Breast epithelium (tissue), 4 donors: ENCODE results near the gene EIF3L. TPM values are rescaled to one million over a fixed set of nuclear protein-coding genes. Genes with fewer than 3 reads are reported as not detected.
"Not testable (repeated sequence)": the region's sequence is repeated elsewhere in the genome, so short reads cannot be mapped to it uniquely, and the experiment has no call there.

Source experiments
- DNase-seq, 2 donors: peaks; one replicate each; pipeline ENCODE4 v3.0.0-alpha.2; 2019; ENCODE audit warnings: low spot score in 2 of 2
- H3K27ac ChIP-seq, 2 donors: fragments of 200-600 bp; sonication (generic) in 1 of 2; one replicate each; pipeline ENCODE4 v1.5.1; 2016 to 2019; ENCODE audit warnings: mild to moderate bottlenecking in 1 of 2
- H3K27me3 ChIP-seq, 2 donors: fragments of 200-600 bp; sonication (generic) in 1 of 2; one replicate each; pipeline versions ENCODE4 v1.5.1 to v1.6.0; 2017 to 2019; ENCODE audit warnings: control low read depth in 1 of 2, mild to moderate bottlenecking in 1 of 2
- H3K36me3 ChIP-seq: fragments of 200-600 bp; one replicate; pipeline ENCODE4 v1.5.1; 2019
- H3K4me1 ChIP-seq, 2 donors: fragments of 200-600 bp; sonication (generic); one replicate each; pipeline ENCODE4 v1.5.1; 2016 to 2019; ENCODE audit warnings: control low read depth in 1 of 2
- H3K4me3 ChIP-seq, 3 donors: fragments of 200-600 bp; sonication (generic); 1 replicate in 2 of 3; 2 replicates in 1 of 3; pipeline ENCODE4 v1.5.1; 2016 to 2019; ENCODE audit warnings: mild to moderate bottlenecking in 3 of 3, moderate library complexity in 2 of 3
- H3K9me3 ChIP-seq, 2 donors: fragments of 200-600 bp; sonication (generic) in 1 of 2; one replicate each; pipeline ENCODE4 v1.5.1; 2016 to 2019; ENCODE audit warnings: control low read depth in 1 of 2
- CTCF ChIP-seq, 3 donors: fragments of 450-650 bp; IDR thresholded peaks; one replicate each; pipeline ENCODE4 v1.5.1; 2016 to 2017; ENCODE audit warnings: antibody characterized with exemption in 3 of 3, mild to moderate bottlenecking in 3 of 3, moderate library complexity in 3 of 3
- POLR2A ChIP-seq: fragments of 450-650 bp; IDR thresholded peaks from one replicate; pipeline ENCODE4 v1.6.1; 2016; ENCODE audit warnings: antibody characterized with exemption, mild to moderate bottlenecking, moderate library complexity
- POLR2AphosphoS5 ChIP-seq, 3 donors: sonication (generic); formaldehyde crosslinking; IDR thresholded peaks; one replicate each; pipeline ENCODE4 v1.6.1; 2017; ENCODE audit warnings: antibody characterized with exemption in 3 of 3
- intact Hi-C: fragments of 100-400 bp; cut with DNase I; formaldehyde crosslinking; loops from one replicate; pipeline ENCODE4 v1.15.1; 2023; ENCODE audit warnings: low total_unique reads
- total RNA-seq, 3 donors: library from RNA; depleted of rRNA; stranded (reverse); fragments of >200 nt; gene quantifications; one replicate each; pipeline ENCODE4 v1.1.0, GENCODE V29; 2016

EIF3L gene
- total RNA-seq = 100 to 1,000 TPM; 471 to 569 (median 490) TPM

GRCh38 chr22:37849089-37849751 lies at the start of gene EIF3L:
EIF3L (plus strand) TSS chr22:37849419; CDS start chr22:37849450, 31 bp downstream.
- H3K27ac ChIP-seq = peak within 1 kb of the TSS; percentile 88 to 93
- intact Hi-C loops = no loop called here
- no peaks in the 10 kb centered on the region for H3K9me3 ChIP-seq
- TF ChIP-seq POLR2A (peak; percentile 82), CTCF (IDR thresholded peaks at IDR 0.05) (no peak), POLR2AphosphoS5 (IDR thresholded peaks at IDR 0.05) (peak; percentile 81 to 97 (median 90))
- H3K4me3 ChIP-seq = peak within 1 kb of the TSS; percentile 69 to 80 (median 77)
- peak; percentile 86 to 91 for DNase-seq
- no peaks in the 10 kb centered on the region for H3K36me3 ChIP-seq
- no peaks in the 10 kb centered on the region for H3K27me3 ChIP-seq
- H3K4me1 ChIP-seq = peaks cover 0 to 7% of the 10 kb centered on the region in 2 donors

GRCh38 chr22:37799979-37800378 lies 49.2 kb upstream of the EIF3L start:
- H3K4me3 ChIP-seq, H3K36me3 ChIP-seq, H3K27me3 ChIP-seq, H3K27ac ChIP-seq, H3K4me1 ChIP-seq, H3K9me3 ChIP-seq, DNase-seq: not testable (repeated sequence)
- intact Hi-C loops = loop anchor here (10.0 kb wide), 1 partner anchor 145 kb away; the partner anchor contains the start of gene PDXP

GRCh38 chr22:37801946-37802309 lies 47.3 kb upstream of the EIF3L start:
- no peak for TF ChIP-seq POLR2A
- no peak for TF ChIP-seq POLR2AphosphoS5 (IDR thresholded peaks at IDR 0.05)
- TF ChIP-seq CTCF (IDR thresholded peaks at IDR 0.05) = no peak
- Histone ChIP-seq H3K4me3 (peak overlapping the region; percentile 51 to 78 (median 62)), H3K27me3 (no peaks in the 10 kb centered on the region), H3K9me3 (no peaks in the 10 kb centered on the region), H3K4me1 (peaks cover 0 to 12% of the 10 kb centered on the region in 2 donors), H3K36me3 (no peaks in the 10 kb centered on the region), H3K27ac (peak overlapping the region; percentile 89 to 94)
- DNase-seq = no peak
- intact Hi-C loops = no loop called here

- Histone ChIP-seq H3K27ac (peak overlapping the region; percentile 89 to 94), H3K36me3 (no peaks in the 10 kb centered on the region), H3K27me3 (no peaks in the 10 kb centered on the region), H3K9me3 (no peaks in the 10 kb centered on the region), H3K4me1 (peaks cover 0 to 12% of the 10 kb centered on the region in 2 donors), H3K4me3 (peak overlapping the region; percentile 51 to 78 (median 62))
- TF ChIP-seq POLR2A = no peak
- TF ChIP-seq POLR2AphosphoS5 (IDR thresholded peaks at IDR 0.05) = peak; percentile 12 to 71 (median 41)
- no peak for TF ChIP-seq CTCF (IDR thresholded peaks at IDR 0.05)
- intact Hi-C loops = no loop called here
- DNase-seq = peak in 1 of 2 donors; percentile 50
These were observed 46.7 kb upstream of the EIF3L start for GRCh38 chr22:37802310-37803194.

GRCh38 chr22:37803195-37803638 lies 46.0 kb upstream of the EIF3L start:
- intact Hi-C loops = no loop called here
- no peaks in the 10 kb centered on the region for H3K27me3 ChIP-seq
- peaks cover under 1 to 12% of the 10 kb centered on the region in 2 donors for H3K4me1 ChIP-seq
- no peaks in the 10 kb centered on the region for H3K9me3 ChIP-seq
- no peak for DNase-seq
- H3K36me3 ChIP-seq = no peaks in the 10 kb centered on the region
- H3K27ac ChIP-seq = peak overlapping the region; percentile 89 to 94
- H3K4me3 ChIP-seq = peak overlapping the region; percentile 51 to 78 (median 62)
- TF ChIP-seq POLR2AphosphoS5 (IDR thresholded peaks at IDR 0.05) = no peak
- TF ChIP-seq POLR2A = no peak
- no peak for TF ChIP-seq CTCF (IDR thresholded peaks at IDR 0.05)
